GM12872 (cell line): ENCODE data around the gene TMEM174.
A peak's percentile ranks its signal among the peaks of the same experiment; 100 is the strongest.

Experiments
- CTCF ChIP-seq: IDR thresholded peaks from 3 replicates; pipeline ENCODE4 v1.5.1; 2011; ENCODE audit warnings: low read depth, mild to moderate bottlenecking, low read length, moderate library complexity; ENCODE audit not compliant: insufficient read depth

Gene TMEM174

GRCh38 chr5:73196201-73196600 is 23.2 kb downstream of the TMEM174 start:
- no peak for TF ChIP-seq CTCF

- TF ChIP-seq CTCF, result no peak
These were observed 24.8 kb downstream of the TMEM174 start for GRCh38 chr5:73197637-73198257.

GRCh38 chr5:73198833-73199592 is 26.0 kb downstream of the TMEM174 start:
- TF ChIP-seq CTCF, result no peak

- TF ChIP-seq CTCF, result no peak
These were observed 26.7 kb downstream of the TMEM174 start for GRCh38 chr5:73199671-73200070.

GRCh38 chr5:73201547-73202513 is 28.8 kb downstream of the TMEM174 start:
- TF ChIP-seq CTCF, result peak; percentile 87

GRCh38 chr5:73204332-73204731 is 31.3 kb downstream of the TMEM174 start:
- TF ChIP-seq CTCF, result no peak

- TF ChIP-seq CTCF, result no peak
These were observed 31.7 kb downstream of the TMEM174 start for GRCh38 chr5:73204733-73205132.
